HEK293 (cell line): Measurements from ENCODE around the gene MTMR2.
A peak's percentile ranks its signal among the peaks of the same experiment; 100 is the strongest.

Experiments
- CTCF ChIA-PET: fragments of 350-600 bp; formaldehyde crosslinking; extraction: SDS; loops from one replicate; lab custom pipeline; 2021; ENCODE audit warnings: antibody characterized with exemption; lab: Yijun Ruan, JAX
- POLR2A ChIA-PET: fragments of 300-600 bp; formaldehyde crosslinking; extraction: SDS; loops from one replicate; lab custom pipeline; 2020; ENCODE audit warnings: antibody characterized with exemption, inconsistent platforms; lab: Yijun Ruan, JAX
- H3K27ac ChIP-seq: fragments of 200-500 bp; sonication (Bioruptor generic); 2 replicates; pipeline ENCODE4 v1.5.1; 2014; ENCODE audit warnings: low read depth, low read length, control low read depth, inconsistent platforms; ENCODE audit errors: extremely low read depth
- H3K36me3 ChIP-seq, 2 experiments: fragments of 200-500 bp in 1 of 2; sonication (Bioruptor generic) in 1 of 2; 1 replicate in 1 of 2; 2 replicates in 1 of 2; pipeline ENCODE4 v1.5.1; 2014 to 2017; ENCODE audit warnings: inconsistent platforms in 2 of 2, low read length in 2 of 2; ENCODE audit not compliant: control insufficient read depth in 2 of 2, insufficient read depth in 1 of 2
- H3K4me1 ChIP-seq: fragments of 200-500 bp; sonication (Bioruptor generic); 2 replicates; pipeline ENCODE4 v1.5.1; 2014; ENCODE audit warnings: mild to moderate bottlenecking, low read length, inconsistent platforms; ENCODE audit not compliant: control insufficient read depth, insufficient read depth
- H3K4me3 ChIP-seq: 2 replicates; pipeline ENCODE4 v1.5.1; 2011; ENCODE audit warnings: low read depth, mild to moderate bottlenecking, control low read depth, low read length, moderate library complexity
- H3K9me3 ChIP-seq: fragments of 200-500 bp; sonication (Bioruptor generic); 2 replicates; pipeline ENCODE4 v1.5.1; 2014; ENCODE audit warnings: low read depth, low read length, inconsistent platforms; ENCODE audit not compliant: control insufficient read depth, insufficient read depth
- BCL6B ChIP-seq: fragments of 450-650 bp; formaldehyde crosslinking; IDR thresholded peaks from 2 replicates; pipeline ENCODE4 v1.5.1; 2017; ENCODE audit warnings: missing biosample characterization, missing genetic modification characterization
- OSR2 ChIP-seq: fragments of 450-650 bp; formaldehyde crosslinking; IDR thresholded peaks from 2 replicates; pipeline ENCODE4 v1.5.1; 2016; ENCODE audit warnings: missing biosample characterization, missing genetic modification characterization
- ZBTB7A ChIP-seq: fragments of 450-650 bp; formaldehyde crosslinking; IDR thresholded peaks from 2 replicates; pipeline ENCODE4 v1.5.1; 2016; ENCODE audit warnings: low read depth, missing biosample characterization, missing genetic modification characterization
- ZNF114 ChIP-seq: fragments of 450-650 bp; formaldehyde crosslinking; IDR thresholded peaks from 2 replicates; pipeline ENCODE4 v1.5.0; 2017; ENCODE audit warnings: missing biosample characterization, missing genetic modification characterization
- ZNF157 ChIP-seq: fragments of 450-650 bp; formaldehyde crosslinking; IDR thresholded peaks from 2 replicates; pipeline ENCODE4 v1.5.1; 2016; ENCODE audit warnings: missing biosample characterization, missing genetic modification characterization
- ZNF266 ChIP-seq: fragments of 450-650 bp; formaldehyde crosslinking; IDR thresholded peaks from 2 replicates; pipeline ENCODE4 v1.5.1; 2016; ENCODE audit warnings: missing biosample characterization, missing genetic modification characterization, low read depth
- ZNF274 ChIP-seq, 2 experiments: fragments of 200-500 bp in 1 of 2; fragments of 450-650 bp in 1 of 2; sonication (Bioruptor generic) in 1 of 2; formaldehyde crosslinking in 1 of 2; IDR thresholded peaks; 2 replicates each; pipeline versions ENCODE4 v1.5.1 to v1.6.1; 2014 to 2016; ENCODE audit warnings: borderline replicate concordance in 1 of 2, inconsistent platforms in 1 of 2, low read length in 1 of 2, missing biosample characterization in 1 of 2, missing genetic modification characterization in 1 of 2
- ZNF280C ChIP-seq: fragments of 450-650 bp; formaldehyde crosslinking; IDR thresholded peaks from 2 replicates; pipeline ENCODE4 v1.5.1; 2016; ENCODE audit warnings: missing biosample characterization, missing genetic modification characterization
- ZNF280D ChIP-seq: fragments of 450-650 bp; formaldehyde crosslinking; IDR thresholded peaks from 2 replicates; pipeline ENCODE4 v1.5.1; 2016; ENCODE audit warnings: missing biosample characterization, missing genetic modification characterization
- ZNF366 ChIP-seq: fragments of 450-650 bp; formaldehyde crosslinking; conservative IDR thresholded peaks from 2 replicates; pipeline ENCODE4 v1.5.1; 2016; ENCODE audit warnings: missing biosample characterization, missing genetic modification characterization
- ZNF394 ChIP-seq: fragments of 450-650 bp; formaldehyde crosslinking; IDR thresholded peaks from 2 replicates; pipeline ENCODE4 v1.5.1; 2016; ENCODE audit warnings: missing biosample characterization, missing genetic modification characterization, mild to moderate bottlenecking, moderate library complexity, borderline replicate concordance
- ZNF48 ChIP-seq: fragments of 450-650 bp; formaldehyde crosslinking; IDR thresholded peaks from 2 replicates; pipeline ENCODE4 v1.5.1; 2016; ENCODE audit warnings: missing biosample characterization, missing genetic modification characterization
- ZNF514 ChIP-seq: fragments of 450-650 bp; formaldehyde crosslinking; IDR thresholded peaks from 2 replicates; pipeline ENCODE4 v1.5.1; 2016; ENCODE audit warnings: missing biosample characterization, missing genetic modification characterization
- ZNF555 ChIP-seq: fragments of 450-650 bp; formaldehyde crosslinking; conservative IDR thresholded peaks from 2 replicates; pipeline ENCODE4 v1.5.1; 2017; ENCODE audit warnings: missing biosample characterization, mild to moderate bottlenecking, missing genetic modification characterization, inconsistent platforms
- ZNF560 ChIP-seq: fragments of 450-650 bp; formaldehyde crosslinking; IDR thresholded peaks from 2 replicates; pipeline ENCODE4 v1.5.1; 2017; ENCODE audit warnings: missing biosample characterization, missing genetic modification characterization, borderline replicate concordance

The MTMR2 gene

GRCh38 chr11:95833378-95833777, 90.5 kb downstream of the MTMR2 start:
- ChIA-PET CTCF (interaction anchor here (1.2 to 1.9 kb wide), 4 partner anchors 12 to 560 kb away, joined by 4 to 6 read pairs (median 5); partner anchors contain the start of gene MAML2), POLR2A (no interaction called here)
- Histone ChIP-seq H3K9me3 (no peaks in the 10 kb centered on the region), H3K4me3 (no peak overlapping the region), H3K36me3 (peaks cover 0 to 83% of the 10 kb centered on the region in 2 experiments; a peak in 2 of 3 replicates), H3K27ac (no peak overlapping the region), H3K4me1 (no peaks in the 10 kb centered on the region)
- TF ChIP-seq ZNF366 (no peak), ZNF394 (no peak), ZBTB7A (tag by site-specific recombination) (no peak), BCL6B (no peak), ZNF555 (tag by site-specific recombination) (no peak), ZNF560 (tag by site-specific recombination) (no peak), ZNF280C (tag by site-specific recombination) (no peak), ZNF157 (tag by site-specific recombination) (no peak), ZNF514 (tag by site-specific recombination) (no peak), ZNF48 (no peak), ZNF266 (tag by site-specific recombination) (no peak)

GRCh38 chr11:95832763-95833162, 91.1 kb downstream of the MTMR2 start:
- H3K9me3 ChIP-seq = no peaks in the 10 kb centered on the region
- TF ChIP-seq ZNF274 (IDR thresholded peaks at IDR 0.05; ENCODE audit: low read length) (no peak), ZNF274 (tag by site-specific recombination; IDR thresholded peaks at IDR 0.05; ENCODE audit: borderline replicate concordance) (no peak), OSR2 (tag by site-specific recombination) (0 out of 2 replicates have a peak, but pooled peaks have one; percentile 28)
- H3K4me1 ChIP-seq = no peaks in the 10 kb centered on the region
- peaks cover 0 to 82% of the 10 kb centered on the region in 2 experiments; a peak in 2 of 3 replicates for H3K36me3 ChIP-seq
- POLR2A ChIA-PET = no interaction called here
- H3K27ac ChIP-seq = no peak overlapping the region
- H3K4me3 ChIP-seq = no peak overlapping the region
- CTCF ChIA-PET = interaction anchor here (0.7 to 1.9 kb wide), 3 partner anchors 16 to 679 kb away, joined by 4 to 6 read pairs (median 5); partner anchors contain the start of gene MAML2

- no peak overlapping the region for H3K27ac ChIP-seq
- H3K9me3 ChIP-seq = no peaks in the 10 kb centered on the region
- H3K4me3 ChIP-seq = no peak overlapping the region
- ChIA-PET POLR2A (no interaction called here), CTCF (interaction anchor here (1.0 to 1.1 kb wide), 2 partner anchors 9 to 14 kb away, joined by 3 read pairs; no protein-coding TSS in a partner anchor)
- no peaks in the 10 kb centered on the region for H3K4me1 ChIP-seq
- H3K36me3 ChIP-seq = peaks cover 0 to 74% of the 10 kb centered on the region in 2 experiments; a peak in 2 of 3 replicates
- TF ChIP-seq ZNF280D (tag by site-specific recombination) = no peak
- TF ChIP-seq ZNF114 (tag by site-specific recombination) = no peak
Measured at GRCh38 chr11:95831198-95831883, 92.6 kb downstream of the MTMR2 start.
